CD4-positive, CD25-positive, alpha-beta regulatory T cell (primary cell): Measurements from ENCODE around the gene AOPEP. TPM values are rescaled to one million over a fixed set of nuclear protein-coding genes. Genes with fewer than 3 reads are reported as not detected.

Experiments
- ATAC-seq, 2 donors: fragments of 150-1000 bp; cut with Tn5 transposase; one replicate each; pipeline ENCODE4 v1.10.0; 2021; ENCODE audit warnings: low read depth in 2 of 2, moderate number of reproducible peaks in 2 of 2, moderate library complexity in 1 of 2
- DNase-seq, 3 donors: peaks; one replicate each; pipeline versions ENCODE4 v3.0.0 to v3.0.0-alpha.2; 2012 to 2022; ENCODE audit warnings: mixed read lengths in 1 of 3
- H3K27ac ChIP-seq: one replicate; pipeline ENCODE4 v1.7.0; 2013; ENCODE audit warnings: mild to moderate bottlenecking, low read length; ENCODE audit not compliant: insufficient read depth, poor library complexity, severe bottlenecking
- H3K27me3 ChIP-seq: one replicate; pipeline ENCODE4 v1.7.0; 2013; ENCODE audit warnings: low read length; ENCODE audit not compliant: control insufficient read depth, insufficient read depth
- H3K36me3 ChIP-seq: one replicate; pipeline ENCODE4 v1.7.0; 2013; ENCODE audit warnings: mild to moderate bottlenecking, low read length, moderate library complexity; ENCODE audit not compliant: control insufficient read depth, insufficient read depth
- H3K4me1 ChIP-seq: 2 replicates; pipeline ENCODE4 v1.7.0; 2013; ENCODE audit warnings: mild to moderate bottlenecking, low read length; ENCODE audit not compliant: insufficient read depth, control insufficient read depth, poor library complexity, severe bottlenecking
- H3K4me3 ChIP-seq: one replicate; pipeline ENCODE4 v1.7.0; 2013; ENCODE audit warnings: low read depth, mild to moderate bottlenecking, low read length, moderate library complexity
- H3K9me3 ChIP-seq, 2 experiments: 1 replicate in 1 of 2; 2 replicates in 1 of 2; pipeline ENCODE4 v1.7.0; 2013; ENCODE audit warnings: low read length in 2 of 2, mild to moderate bottlenecking in 1 of 2, moderate library complexity in 1 of 2; ENCODE audit not compliant: control insufficient read depth in 2 of 2
- H3K27ac Mint-ChIP-seq, 3 donors: one replicate each; pipeline ENCODE4 v1.8.0; 2020 to 2022; ENCODE audit warnings: mild to moderate bottlenecking in 3 of 3, mixed read lengths in 3 of 3, moderate library complexity in 2 of 3
- H3K27me3 Mint-ChIP-seq: one replicate; pipeline ENCODE4 v1.8.0; 2022; ENCODE audit warnings: mild to moderate bottlenecking, mixed read lengths
- H3K36me3 Mint-ChIP-seq: one replicate; pipeline ENCODE4 v1.8.0; 2020; ENCODE audit warnings: mixed read lengths
- H3K4me1 Mint-ChIP-seq, 4 donors: one replicate each; pipeline ENCODE4 v1.8.0; 2020 to 2022; ENCODE audit warnings: mixed read lengths in 4 of 4, mild to moderate bottlenecking in 1 of 4
- H3K4me3 Mint-ChIP-seq, 4 donors: one replicate each; pipeline ENCODE4 v1.8.0; 2020 to 2022; ENCODE audit warnings: mild to moderate bottlenecking in 4 of 4, mixed read lengths in 4 of 4, moderate library complexity in 3 of 4
- H3K9me3 Mint-ChIP-seq, 7 donors: one replicate each; pipeline ENCODE4 v1.8.0; 2020 to 2022; ENCODE audit warnings: mixed read lengths in 7 of 7, mild to moderate bottlenecking in 3 of 7, moderate library complexity in 2 of 7
- polyA plus RNA-seq, 4 donors: library from polyadenylated mRNA; unstranded; fragments of 300-500 nt; fragmentation: Illumina TruSeq; gene quantifications; one replicate each; pipeline ENCODE4 v1.2.3, GENCODE V29; 2021
- total RNA-seq: library from RNA; stranded (reverse); gene quantifications from one replicate; pipeline ENCODE4 v1.2.3, GENCODE V29; 2022

AOPEP gene
- total and polyA plus RNA-seq, 5 donors from 2014 or later = 4.6 to 12.9 (median 6.4) TPM

GRCh38 chr9:95085861-95086563 lies 359.5 kb downstream of the AOPEP start:
- Mint-ChIP-seq H3K4me3 (no peak overlapping the region), H3K36me3 (peaks cover 27% of the 10 kb centered on the region), H3K9me3 (no peaks in the 10 kb centered on the region), H3K27ac (no peak overlapping the region), H3K27me3 (no peaks in the 10 kb centered on the region), H3K4me1 (peaks cover 0 to 5% (median 0%) of the 10 kb centered on the region in 4 donors)
- no peak overlapping the region for H3K27ac ChIP-seq
- H3K4me3 ChIP-seq = no peak overlapping the region
- no peak for ATAC-seq
- DNase-seq = no peak
- no peaks in the 10 kb centered on the region for H3K9me3 ChIP-seq
- no peaks in the 10 kb centered on the region for H3K4me1 ChIP-seq
- no peaks in the 10 kb centered on the region for H3K27me3 ChIP-seq
- H3K36me3 ChIP-seq = no peaks in the 10 kb centered on the region

DNA sequence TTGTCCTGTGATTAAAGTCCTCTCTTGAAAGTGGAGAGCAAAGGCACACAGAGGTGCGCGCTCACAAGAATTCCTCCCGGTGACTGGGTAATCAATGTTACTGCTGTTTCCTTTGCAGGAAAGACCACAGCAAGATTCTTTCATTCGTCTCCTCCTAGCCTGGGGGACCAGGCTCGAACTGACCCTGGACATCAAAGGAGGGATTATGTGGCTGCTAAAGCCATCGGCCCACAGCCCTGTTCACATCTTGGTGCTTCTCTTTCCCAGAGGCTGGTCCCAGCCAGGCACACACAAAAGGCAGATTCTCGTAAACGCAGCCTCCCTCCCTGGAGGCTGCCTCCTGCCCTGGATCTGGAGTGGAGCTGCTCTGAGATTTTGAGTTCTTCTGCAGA lies 360.1 kb downstream of the AOPEP start:
- peaks cover 0 to 5% (median 0%) of the 10 kb centered on the region in 4 donors for H3K4me1 Mint-ChIP-seq
- no peaks in the 10 kb centered on the region for H3K9me3 Mint-ChIP-seq
- no peak for DNase-seq

GRCh38 chr9:95087659-95088242 lies 361.3 kb downstream of the AOPEP start:
- H3K4me3 Mint-ChIP-seq = no peak overlapping the region
- H3K9me3 Mint-ChIP-seq = no peaks in the 10 kb centered on the region
- H3K4me1 Mint-ChIP-seq = peaks cover 0 to 5% (median 2%) of the 10 kb centered on the region in 4 donors
- H3K27me3 ChIP-seq = no peaks in the 10 kb centered on the region
- H3K4me1 ChIP-seq = no peaks in the 10 kb centered on the region
- H3K36me3 ChIP-seq = no peaks in the 10 kb centered on the region
- DNase-seq = peak in 1 of 3 donors; percentile 14
- H3K27me3 Mint-ChIP-seq = no peaks in the 10 kb centered on the region
- no peak overlapping the region for H3K27ac ChIP-seq
- H3K27ac Mint-ChIP-seq = no peak overlapping the region
- no peak for ATAC-seq
- H3K4me3 ChIP-seq = no peak overlapping the region
- peaks cover 19% of the 10 kb centered on the region for H3K36me3 Mint-ChIP-seq
- no peaks in the 10 kb centered on the region for H3K9me3 ChIP-seq

More for the DNA sequence above, 360.1 kb downstream of the AOPEP start:
- no peak for ATAC-seq
- H3K36me3 ChIP-seq = no peaks in the 10 kb centered on the region
- H3K36me3 Mint-ChIP-seq = peaks cover 24% of the 10 kb centered on the region
- H3K27ac Mint-ChIP-seq = no peak overlapping the region
- no peaks in the 10 kb centered on the region for H3K4me1 ChIP-seq
- no peak overlapping the region for H3K4me3 ChIP-seq
- no peak overlapping the region for H3K4me3 Mint-ChIP-seq
- H3K27ac ChIP-seq = no peak overlapping the region
- H3K27me3 ChIP-seq = no peaks in the 10 kb centered on the region
- no peaks in the 10 kb centered on the region for H3K9me3 ChIP-seq
- no peaks in the 10 kb centered on the region for H3K27me3 Mint-ChIP-seq

DNA sequence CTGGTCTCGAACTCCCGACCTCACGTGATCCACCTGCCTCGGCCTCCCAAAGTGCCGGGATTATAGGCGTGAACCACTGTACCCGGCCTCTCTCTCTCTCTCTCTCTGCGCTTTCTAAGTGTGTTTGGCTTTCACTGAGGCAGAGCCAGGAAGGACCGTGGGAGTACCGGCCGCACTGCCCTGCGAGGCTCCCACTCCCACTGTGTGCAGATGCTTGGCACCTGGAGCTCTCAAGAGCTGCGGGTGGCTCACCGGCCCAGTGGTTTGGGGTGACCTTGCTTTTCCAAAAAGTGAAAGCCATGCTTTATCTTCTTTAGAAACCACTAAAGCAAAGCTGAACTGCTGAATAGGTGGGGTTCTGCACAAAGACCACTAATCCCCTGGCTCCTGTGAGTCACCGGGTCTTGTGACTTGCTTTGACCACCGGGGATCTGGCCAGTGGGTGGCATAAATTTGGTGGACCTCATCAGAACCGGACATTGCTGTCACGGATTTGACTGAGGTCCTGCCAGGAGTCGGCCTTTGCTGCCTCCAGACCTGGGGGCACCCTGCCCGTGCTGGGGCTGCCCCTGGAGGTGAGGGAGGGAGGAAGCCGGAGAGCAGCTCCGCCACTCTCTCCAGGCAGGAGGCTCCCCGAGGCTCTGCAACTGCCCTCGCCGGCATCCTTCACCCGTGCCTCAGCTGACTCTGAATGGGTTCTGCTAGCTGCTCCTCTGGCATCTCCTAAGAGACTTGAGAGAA lies 362.1 kb downstream of the AOPEP start:
- DNase-seq = no peak
- Mint-ChIP-seq H3K36me3 (peaks cover 19% of the 10 kb centered on the region), H3K4me1 (peaks cover 0 to 5% (median 2%) of the 10 kb centered on the region in 4 donors), H3K27me3 (no peaks in the 10 kb centered on the region), H3K4me3 (no peak overlapping the region), H3K9me3 (no peaks in the 10 kb centered on the region), H3K27ac (no peak overlapping the region)
- no peaks in the 10 kb centered on the region for H3K27me3 ChIP-seq
- H3K27ac ChIP-seq = no peak overlapping the region
- H3K36me3 ChIP-seq = no peaks in the 10 kb centered on the region
- H3K4me1 ChIP-seq = no peaks in the 10 kb centered on the region
- H3K4me3 ChIP-seq = no peak overlapping the region
- H3K9me3 ChIP-seq = no peaks in the 10 kb centered on the region
- no peak for ATAC-seq

- Histone ChIP-seq H3K4me1 (no peaks in the 10 kb centered on the region), H3K27ac (no peak overlapping the region), H3K27me3 (no peaks in the 10 kb centered on the region), H3K9me3 (no peaks in the 10 kb centered on the region), H3K36me3 (no peaks in the 10 kb centered on the region), H3K4me3 (no peak overlapping the region)
- Mint-ChIP-seq H3K27me3 (no peaks in the 10 kb centered on the region), H3K36me3 (peaks cover 11% of the 10 kb centered on the region), H3K9me3 (no peaks in the 10 kb centered on the region), H3K4me1 (peaks cover 0 to 2% (median under 1%) of the 10 kb centered on the region in 4 donors), H3K27ac (no peak overlapping the region), H3K4me3 (peak overlapping the region in 1 of 4 donors; percentile 58)
- ATAC-seq (no peak), DNase-seq (no peak)
Observed at GRCh38 chr9:95089257-95090022, 362.9 kb downstream of the AOPEP start.

GRCh38 chr9:95090023-95090791 lies 363.7 kb downstream of the AOPEP start:
- no peaks in the 10 kb centered on the region for H3K4me1 ChIP-seq
- Mint-ChIP-seq H3K4me1 (peaks cover 0 to 3% (median 1%) of the 10 kb centered on the region in 4 donors), H3K27me3 (no peaks in the 10 kb centered on the region), H3K36me3 (peaks cover 10% of the 10 kb centered on the region), H3K4me3 (no peak overlapping the region), H3K9me3 (no peaks in the 10 kb centered on the region), H3K27ac (no peak overlapping the region)
- ATAC-seq (no peak), DNase-seq (no peak)
- H3K27me3 ChIP-seq = no peaks in the 10 kb centered on the region
- H3K9me3 ChIP-seq = no peaks in the 10 kb centered on the region
- H3K27ac ChIP-seq = no peak overlapping the region
- no peaks in the 10 kb centered on the region for H3K36me3 ChIP-seq
- H3K4me3 ChIP-seq = no peak overlapping the region
